PC-3 (cell line): Measurements from ENCODE around the gene THOC6. TPM values are rescaled to one million over a fixed set of nuclear protein-coding genes. Genes with fewer than 3 reads are reported as not detected.

Experiments
- ATAC-seq: fragments of 200-7000 bp; cut with Tn5 transposase; 2 replicates; pipeline ENCODE4 v1.9.1; 2020; ENCODE audit warnings: mild to moderate bottlenecking, moderate library complexity
- BruUV-seq: library from RNA; stranded (reverse); fragments of 400-500 nt; replicated peaks from 2 replicates; lab custom pipeline; 2021; lab: Mats Ljungman, UMichigan
- CTCF ChIA-PET: fragments of 300-600 bp; sonication (Branson Sonifier 250); formaldehyde crosslinking; loops from one replicate; lab custom pipeline; 2022; ENCODE audit warnings: antibody characterized with exemption; lab: Charles Lee
- POLR2A ChIA-PET: fragments of 300-600 bp; sonication (Branson Sonifier 250); formaldehyde crosslinking; loops from one replicate; lab custom pipeline; 2022; ENCODE audit warnings: antibody characterized with exemption; ENCODE audit not compliant: unreplicated experiment; lab: Charles Lee
- DNase-seq: peaks from one replicate; pipeline ENCODE4 v3.0.0-alpha.2; 2015
- H2AFZ ChIP-seq: fragments of 300-600 bp; sonication (generic); 2 replicates; pipeline ENCODE4 v1.6.0; 2016; ENCODE audit warnings: antibody characterized with exemption, low read length
- H3F3A ChIP-seq: fragments of 300-600 bp; sonication (generic); one replicate; pipeline ENCODE4 v1.6.0; 2017; ENCODE audit warnings: antibody characterized with exemption, low read length, control low read depth, mild to moderate bottlenecking; ENCODE audit not compliant: unreplicated experiment
- H3K27ac ChIP-seq: fragments of 300-600 bp; sonication (generic); 2 replicates; pipeline ENCODE4 v1.5.1; 2016; ENCODE audit warnings: mild to moderate bottlenecking, low read length
- H3K27me3 ChIP-seq: fragments of 300-600 bp; sonication (generic); 2 replicates; pipeline ENCODE4 v1.6.1; 2016; ENCODE audit warnings: low read length, mixed read lengths
- H3K36me3 ChIP-seq: fragments of 300-600 bp; sonication (generic); 2 replicates; pipeline ENCODE4 v1.6.1; 2016; ENCODE audit warnings: low read depth, mixed run types, low read length, mixed read lengths
- H3K4me1 ChIP-seq: fragments of 300-600 bp; sonication (generic); 2 replicates; pipeline ENCODE4 v1.5.1; 2016; ENCODE audit warnings: low read length; ENCODE audit not compliant: insufficient read depth
- H3K4me2 ChIP-seq: fragments of 300-600 bp; sonication (generic); 2 replicates; pipeline ENCODE4 v1.6.0; 2016; ENCODE audit warnings: low read length
- H3K4me3 ChIP-seq: fragments of 300-600 bp; sonication (generic); 2 replicates; pipeline ENCODE4 v1.5.1; 2016; ENCODE audit warnings: mild to moderate bottlenecking, low read length, mixed read lengths
- H3K79me2 ChIP-seq: fragments of 300-600 bp; sonication (generic); 2 replicates; pipeline ENCODE4 v1.6.1; 2017; ENCODE audit warnings: low read length, mixed read lengths
- H3K9ac ChIP-seq: fragments of 300-600 bp; sonication (generic); 2 replicates; pipeline ENCODE4 v1.6.0; 2016; ENCODE audit warnings: mild to moderate bottlenecking, low read length
- H3K9me2 ChIP-seq: fragments of 300-600 bp; sonication (generic); replicated peaks from 2 replicates; pipeline ENCODE4 v1.6.1; 2016; ENCODE audit warnings: mixed run types, low read length, mixed read lengths
- H3K9me3 ChIP-seq: fragments of 300-600 bp; sonication (generic); 2 replicates; pipeline ENCODE4 v1.6.1; 2016; ENCODE audit warnings: low read length, mixed read lengths
- H4K20me1 ChIP-seq: fragments of 300-600 bp; sonication (generic); 2 replicates; pipeline ENCODE4 v1.6.1; 2016; ENCODE audit warnings: low read length, mixed read lengths
- EZH2 ChIP-seq: fragments of 300-600 bp; sonication (generic); IDR thresholded peaks from one replicate; pipeline ENCODE4 v1.6.1; 2017; ENCODE audit warnings: antibody characterized with exemption, mild to moderate bottlenecking, low read length; ENCODE audit not compliant: unreplicated experiment
- EZH2phosphoT487 ChIP-seq: fragments of 300-600 bp; sonication (generic); IDR thresholded peaks from 2 replicates; pipeline ENCODE4 v1.6.1; 2018; ENCODE audit warnings: mild to moderate bottlenecking, antibody characterized with exemption, low read length, borderline replicate concordance
- intact Hi-C: fragments of 100-400 bp; cut with micrococcal nuclease; formaldehyde crosslinking; loops from 2 replicates; pipeline ENCODE4 v1.9.0; 2023
- total RNA-seq: library from RNA; depleted of rRNA; stranded (reverse); fragments of >200 nt; gene quantifications from 2 replicates; pipeline ENCODE4 v1.2.3, GENCODE V29; 2014
- TF ChIP-seq, protein P1 (sequence below): fragments of 300-600 bp; sonication (generic); conservative IDR thresholded peaks from 2 replicates; pipeline ENCODE4 v1.5.1; 2017; ENCODE audit warnings: antibody characterized with exemption, low read depth, mild to moderate bottlenecking, low read length

The THOC6 gene
- total RNA-seq, 1 experiment from 2014 or later: 40.3 TPM

DNA sequence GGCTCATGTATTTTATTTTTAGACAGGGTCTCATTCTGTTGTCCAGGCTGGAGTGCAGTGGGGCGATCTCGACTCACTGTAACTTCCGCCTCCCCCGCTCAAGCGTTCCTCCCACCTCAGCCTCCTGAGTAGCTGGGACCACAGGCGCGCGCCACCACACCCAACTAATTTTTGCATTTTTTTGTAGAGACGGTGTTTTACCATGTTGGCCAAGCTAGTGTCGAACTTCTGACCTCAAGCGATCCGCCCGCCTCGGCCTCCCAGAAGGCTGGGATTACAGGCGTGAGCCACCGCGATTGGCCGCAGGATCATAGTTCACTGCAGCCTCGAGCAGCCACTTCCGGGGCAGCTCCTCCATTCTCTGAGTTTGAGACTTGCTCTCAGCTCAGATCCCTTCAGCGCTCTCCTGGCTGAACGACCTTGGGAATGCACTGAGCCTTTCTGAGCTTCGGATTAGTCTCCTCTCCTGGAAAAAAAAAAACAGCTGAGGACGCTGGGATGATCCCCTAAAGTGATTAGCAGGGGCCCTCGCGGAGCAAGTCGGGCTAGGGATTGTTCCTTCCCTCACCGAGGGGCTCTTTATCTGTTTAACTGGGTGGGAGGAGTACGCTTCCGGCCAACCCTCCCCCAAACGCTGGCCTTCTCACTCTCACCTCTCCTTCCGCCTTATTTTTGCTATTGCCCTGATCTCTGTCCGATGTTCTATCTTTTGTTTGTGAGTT, 42.5 kb upstream of the THOC6 start:
- ChIA-PET CTCF (no interaction called here), POLR2A (no interaction called here)
- H4K20me1 ChIP-seq: no peaks in the 10 kb centered on the region
- peaks cover 19% of the 10 kb centered on the region for H3K4me1 ChIP-seq
- DNase-seq (no peak), ATAC-seq (no peak)
- no peak overlapping the region for H3K27ac ChIP-seq
- TF ChIP-seq EZH2: no peak
- no peak for TF ChIP-seq EZH2phosphoT487
- TF ChIP-seq, protein P1, sequence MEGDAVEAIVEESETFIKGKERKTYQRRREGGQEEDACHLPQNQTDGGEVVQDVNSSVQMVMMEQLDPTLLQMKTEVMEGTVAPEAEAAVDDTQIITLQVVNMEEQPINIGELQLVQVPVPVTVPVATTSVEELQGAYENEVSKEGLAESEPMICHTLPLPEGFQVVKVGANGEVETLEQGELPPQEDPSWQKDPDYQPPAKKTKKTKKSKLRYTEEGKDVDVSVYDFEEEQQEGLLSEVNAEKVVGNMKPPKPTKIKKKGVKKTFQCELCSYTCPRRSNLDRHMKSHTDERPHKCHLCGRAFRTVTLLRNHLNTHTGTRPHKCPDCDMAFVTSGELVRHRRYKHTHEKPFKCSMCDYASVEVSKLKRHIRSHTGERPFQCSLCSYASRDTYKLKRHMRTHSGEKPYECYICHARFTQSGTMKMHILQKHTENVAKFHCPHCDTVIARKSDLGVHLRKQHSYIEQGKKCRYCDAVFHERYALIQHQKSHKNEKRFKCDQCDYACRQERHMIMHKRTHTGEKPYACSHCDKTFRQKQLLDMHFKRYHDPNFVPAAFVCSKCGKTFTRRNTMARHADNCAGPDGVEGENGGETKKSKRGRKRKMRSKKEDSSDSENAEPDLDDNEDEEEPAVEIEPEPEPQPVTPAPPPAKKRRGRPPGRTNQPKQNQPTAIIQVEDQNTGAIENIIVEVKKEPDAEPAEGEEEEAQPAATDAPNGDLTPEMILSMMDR: no peak
- peak overlapping the region; percentile 98 for H3K4me2 ChIP-seq
- no peaks in the 10 kb centered on the region for H3K27me3 ChIP-seq
- H3K4me3 ChIP-seq: no peak overlapping the region; the same call in 1 of the 2 replicates
- peaks cover 34% of the 10 kb centered on the region for H3K79me2 ChIP-seq
- no peak overlapping the region for H2AFZ ChIP-seq
- intact Hi-C loops: no loop called here
- peak overlapping the region; percentile 98 for H3K9ac ChIP-seq
- no peaks in the 10 kb centered on the region for H3K9me3 ChIP-seq
- BruUV-seq: no TSS peak
- H3K36me3 ChIP-seq: no peaks in the 10 kb centered on the region
- H3F3A ChIP-seq: no peaks in the 10 kb centered on the region
- H3K9me2 ChIP-seq: no peaks in the 10 kb centered on the region

GRCh38 chr16:2981899-2982250, 42.0 kb upstream of the THOC6 start:
- Histone ChIP-seq H3K4me3 (no peak overlapping the region), H3K36me3 (no peaks in the 10 kb centered on the region), H3K27me3 (no peaks in the 10 kb centered on the region), H3K4me2 (no peak overlapping the region), H2AFZ (no peak overlapping the region), H3K27ac (no peak overlapping the region), H3K9ac (no peak overlapping the region), H3K4me1 (peaks cover 19% of the 10 kb centered on the region), H3K79me2 (peaks cover 30% of the 10 kb centered on the region), H4K20me1 (no peaks in the 10 kb centered on the region), H3K9me3 (no peaks in the 10 kb centered on the region), H3F3A (no peaks in the 10 kb centered on the region), H3K9me2 (no peaks in the 10 kb centered on the region)
- TF ChIP-seq EZH2phosphoT487: no peak
- TF ChIP-seq, protein P1: no peak
- no peak for TF ChIP-seq EZH2
- intact Hi-C loops: no loop called here
- ChIA-PET CTCF (no interaction called here), POLR2A (no interaction called here)
- no peak for DNase-seq
- no TSS peak for BruUV-seq
- no peak for ATAC-seq

DNA sequence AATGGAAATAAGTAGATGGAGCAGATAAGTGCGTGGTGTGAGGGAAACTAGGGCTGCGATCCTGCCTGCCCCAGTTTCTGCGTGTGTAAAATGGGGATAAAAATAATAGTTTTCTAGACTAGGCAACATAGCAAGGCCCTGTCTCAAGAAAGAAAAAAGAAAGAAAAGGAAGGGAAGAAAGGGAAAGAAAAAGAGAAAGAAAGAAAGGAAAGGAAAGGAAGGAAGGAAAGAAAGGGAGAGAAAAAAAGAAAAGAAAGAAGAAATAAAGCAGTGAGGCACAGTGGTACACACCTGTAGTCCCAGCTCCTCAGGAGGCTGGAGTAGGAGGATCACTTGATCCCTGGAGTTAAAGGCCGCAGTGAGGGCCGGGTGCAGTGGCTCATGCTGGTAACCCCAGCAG, 41.4 kb upstream of the THOC6 start:
- no TSS peak for BruUV-seq
- DNase-seq: no peak
- no peaks in the 10 kb centered on the region for H3K36me3 ChIP-seq
- H3F3A ChIP-seq: no peaks in the 10 kb centered on the region
- intact Hi-C loops: no loop called here
- H3K4me2 ChIP-seq: no peak overlapping the region
- no peak overlapping the region for H3K27ac ChIP-seq
- peaks cover 16% of the 10 kb centered on the region for H3K4me1 ChIP-seq
- CTCF ChIA-PET: no interaction called here
- no peak overlapping the region for H2AFZ ChIP-seq
- no peak for ATAC-seq
- no peaks in the 10 kb centered on the region for H3K9me2 ChIP-seq
- no peaks in the 10 kb centered on the region for H3K9me3 ChIP-seq
- H3K27me3 ChIP-seq: no peaks in the 10 kb centered on the region
- POLR2A ChIA-PET: no interaction called here
- TF ChIP-seq EZH2: no peak
- TF ChIP-seq, protein P1: no peak
- TF ChIP-seq EZH2phosphoT487: no peak
- no peaks in the 10 kb centered on the region for H4K20me1 ChIP-seq
- no peak overlapping the region for H3K9ac ChIP-seq
- no peak overlapping the region for H3K4me3 ChIP-seq
- H3K79me2 ChIP-seq: peaks cover 26% of the 10 kb centered on the region
